Umbilical cord (tissue), 2 donors: Measurements from ENCODE around the gene KCNG2. TPM values are rescaled to one million over a fixed set of nuclear protein-coding genes. Genes with fewer than 3 reads are reported as not detected.

Experiments used
- DNase-seq: peaks from one replicate; pipeline ENCODE4 v3.0.0-alpha.2; 2015; ENCODE audit warnings: low spot score
- total RNA-seq: library from RNA; depleted of rRNA; stranded (reverse); fragments of >200 nt; gene quantifications from one replicate; pipeline ENCODE4 v1.2.3, GENCODE V29; 2014; ENCODE audit warnings: low replicate concordance; ENCODE audit not compliant: insufficient read depth

Gene KCNG2
- total RNA-seq, 1 donor from 2014 or later, result 2.6 TPM

GRCh38 chr18:79884294-79884962 is 86.7 kb downstream of the KCNG2 start:
- DNase-seq, result no peak

GRCh38 chr18:79884963-79885728 is 87.4 kb downstream of the KCNG2 start:
- DNase-seq, result no peak

GRCh38 chr18:79887181-79888000 is 89.7 kb downstream of the KCNG2 start:
- no peak for DNase-seq

GRCh38 chr18:79888016-79888415 is 90.3 kb downstream of the KCNG2 start:
- DNase-seq, result no peak

GRCh38 chr18:79889569-79889968 is 91.8 kb downstream of the KCNG2 start:
- no peak for DNase-seq

- no peak for DNase-seq
Observed at GRCh38 chr18:79890674-79891073, 92.9 kb downstream of the KCNG2 start.

GRCh38 chr18:79896738-79897137 is 99.0 kb downstream of the KCNG2 start:
- DNase-seq, result no peak

GRCh38 chr18:79897940-79898625 is 100.3 kb downstream of the KCNG2 start:
- no peak for DNase-seq

GRCh38 chr18:79898952-79899608 is 101.3 kb downstream of the KCNG2 start:
- no peak for DNase-seq

GRCh38 chr18:79899609-79900445 is 102.1 kb downstream of the KCNG2 start:
- DNase-seq, result no peak

GRCh38 chr18:79900610-79901570 is 103.2 kb downstream of the KCNG2 start:
- no peak for DNase-seq

GRCh38 chr18:79901665-79902064 is 103.9 kb downstream of the KCNG2 start:
- DNase-seq, result no peak

GRCh38 chr18:79902075-79902474 is 104.3 kb downstream of the KCNG2 start:
- DNase-seq, result no peak

- DNase-seq, result no peak
Observed at GRCh38 chr18:79902640-79903039, 104.9 kb downstream of the KCNG2 start.

- DNase-seq, result no peak
Observed at GRCh38 chr18:79903071-79903635, 105.4 kb downstream of the KCNG2 start.

- no peak for DNase-seq
Observed at GRCh38 chr18:79903787-79904356, 106.1 kb downstream of the KCNG2 start.

- DNase-seq, result peak; percentile 62
Observed at GRCh38 chr18:79904357-79905147, 106.8 kb downstream of the KCNG2 start.
